Body of pancreas (tissue), 4 donors: Measurements from ENCODE around the gene LALBA.

Experiments used
- POLR2A ChIP-seq, 3 donors: fragments of 450-650 bp; IDR thresholded peaks; one replicate each; pipeline ENCODE4 v1.6.1; 2016; ENCODE audit warnings: antibody characterized with exemption in 3 of 3, mild to moderate bottlenecking in 2 of 3
- TF ChIP-seq, protein P1 (sequence below), 7 experiments: fragments of 450-650 bp in 4 of 7; fragments of 200-600 bp in 3 of 7; sonication (generic) in 3 of 7; IDR thresholded peaks; one replicate each; pipeline ENCODE4 v1.5.1; 2016 to 2019; ENCODE audit warnings: antibody characterized with exemption in 7 of 7

DNA sequence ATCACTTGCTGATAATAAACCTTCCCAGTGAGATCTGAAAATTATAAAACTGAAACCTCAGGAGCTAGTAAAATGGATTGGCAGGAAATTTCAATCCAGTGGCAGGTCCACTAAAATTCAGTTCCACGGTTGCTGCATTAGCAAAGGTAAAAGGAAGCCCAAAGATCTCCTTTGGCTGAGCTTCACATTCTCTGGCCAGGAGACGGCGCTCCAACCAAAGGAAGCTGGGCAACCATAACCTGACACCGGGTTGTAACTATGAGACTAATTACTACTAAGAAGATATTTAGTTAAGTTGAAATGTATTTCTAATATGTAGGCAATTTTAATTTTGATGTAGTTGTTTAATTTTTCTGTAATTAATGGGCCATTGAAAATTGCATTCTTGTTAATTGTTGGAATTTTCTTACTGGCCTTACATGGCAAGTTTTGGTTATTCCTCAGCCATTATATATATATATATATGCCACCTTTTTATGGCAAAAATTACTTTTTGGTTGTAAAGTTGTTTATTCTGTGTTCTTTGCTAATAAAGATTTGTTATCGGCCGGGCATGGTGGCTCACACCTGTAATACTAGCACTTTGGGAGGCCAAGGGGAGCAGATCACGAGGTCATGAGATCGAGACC is 27.4 kb downstream of the LALBA start:
- TF ChIP-seq, protein P1, sequence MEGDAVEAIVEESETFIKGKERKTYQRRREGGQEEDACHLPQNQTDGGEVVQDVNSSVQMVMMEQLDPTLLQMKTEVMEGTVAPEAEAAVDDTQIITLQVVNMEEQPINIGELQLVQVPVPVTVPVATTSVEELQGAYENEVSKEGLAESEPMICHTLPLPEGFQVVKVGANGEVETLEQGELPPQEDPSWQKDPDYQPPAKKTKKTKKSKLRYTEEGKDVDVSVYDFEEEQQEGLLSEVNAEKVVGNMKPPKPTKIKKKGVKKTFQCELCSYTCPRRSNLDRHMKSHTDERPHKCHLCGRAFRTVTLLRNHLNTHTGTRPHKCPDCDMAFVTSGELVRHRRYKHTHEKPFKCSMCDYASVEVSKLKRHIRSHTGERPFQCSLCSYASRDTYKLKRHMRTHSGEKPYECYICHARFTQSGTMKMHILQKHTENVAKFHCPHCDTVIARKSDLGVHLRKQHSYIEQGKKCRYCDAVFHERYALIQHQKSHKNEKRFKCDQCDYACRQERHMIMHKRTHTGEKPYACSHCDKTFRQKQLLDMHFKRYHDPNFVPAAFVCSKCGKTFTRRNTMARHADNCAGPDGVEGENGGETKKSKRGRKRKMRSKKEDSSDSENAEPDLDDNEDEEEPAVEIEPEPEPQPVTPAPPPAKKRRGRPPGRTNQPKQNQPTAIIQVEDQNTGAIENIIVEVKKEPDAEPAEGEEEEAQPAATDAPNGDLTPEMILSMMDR (IDR thresholded peaks at IDR 0.05) = peak in 5 of 7 experiments; percentile 14 to 51 (median 37)
- TF ChIP-seq POLR2A (IDR thresholded peaks at IDR 0.05) = no peak
